K562 (cell line): ENCODE results near the gene AKAP13. TPM values are rescaled to one million over a fixed set of nuclear protein-coding genes. Genes with fewer than 3 reads are reported as not detected.

ENCODE experiments used
- ATAC-seq: fragments of 200-7000 bp; cut with Tn5 transposase; 3 replicates; pipeline ENCODE4 v1.9.1; 2020; ENCODE audit warnings: moderate library complexity
- BruUV-seq: library from RNA; stranded (reverse); fragments of 400-500 nt; replicated peaks from 2 replicates; lab custom pipeline; 2021; lab: Mats Ljungman, UMichigan
- CTCF ChIA-PET: fragments of 300-600 bp; formaldehyde crosslinking; extraction: SDS; loops from one replicate; lab custom pipeline; 2021; ENCODE audit warnings: low intra/inter-chr PET ratio; lab: Yijun Ruan, JAX
- POLR2A ChIA-PET: fragments of 300-600, 350-650 bp; sonication (Branson Sonifier 250); formaldehyde crosslinking; extraction: SDS; loops from one replicate; lab custom pipeline; 2021; ENCODE audit warnings: antibody characterized with exemption, inconsistent platforms; lab: Yijun Ruan, JAX
- DNase-seq, 4 experiments: peaks; one replicate each; pipeline versions ENCODE4 v3.0.0 to v3.0.0-alpha.2; 2011 to 2018; ENCODE audit warnings: low spot score in 3 of 4, mixed read lengths in 3 of 4; ENCODE audit errors: extremely low read depth in 1 of 4
- FAIRE-seq: peaks from 2 replicates; lab custom pipeline; 2011; peaks lifted over from hg19 to GRCh38; lab: Jason Lieb, UNC
- H2AFZ ChIP-seq: 2 replicates; pipeline ENCODE4 v1.6.0; 2011; ENCODE audit warnings: low read depth, low read length, control low read depth, inconsistent platforms
- H3K27ac ChIP-seq: fragments of 200-600 bp; 3 replicates; pipeline ENCODE4 v1.8.0; 2011; ENCODE audit warnings: low read depth, mild to moderate bottlenecking, control low read depth, inconsistent platforms, low read length, moderate library complexity, mixed read lengths; ENCODE audit errors: extremely low read depth
- H3K27me3 ChIP-seq, 2 experiments: fragments of 300-600 bp in 1 of 2; 2 replicates in 1 of 2; 3 replicates in 1 of 2; pipeline versions ENCODE4 v1.6.0 to v1.8.0; 2011; ENCODE audit warnings: inconsistent platforms in 2 of 2, low read length in 2 of 2, mild to moderate bottlenecking in 1 of 2, mixed read lengths in 1 of 2, moderate library complexity in 1 of 2; ENCODE audit not compliant: control insufficient read depth in 2 of 2, insufficient read depth in 2 of 2
- H3K36me3 ChIP-seq: fragments of 300-600 bp; 3 replicates; pipeline ENCODE4 v1.8.0; 2011; ENCODE audit warnings: mild to moderate bottlenecking, low read length, inconsistent platforms; ENCODE audit not compliant: control insufficient read depth, insufficient read depth
- H3K4me1 ChIP-seq, 2 experiments: fragments of 200-600 bp in 1 of 2; replicated peaks in 1 of 2; 2 replicates in 1 of 2; 3 replicates in 1 of 2; pipeline versions ENCODE4 v1.5.1 to v1.8.0; 2011; ENCODE audit warnings: inconsistent platforms in 2 of 2, low read length in 2 of 2, mild to moderate bottlenecking in 1 of 2, mixed read lengths in 1 of 2, moderate library complexity in 1 of 2; ENCODE audit not compliant: control insufficient read depth in 2 of 2, insufficient read depth in 2 of 2
- H3K4me2 ChIP-seq: 2 replicates; pipeline ENCODE4 v1.6.1; 2011; ENCODE audit warnings: low read length, control low read depth, inconsistent platforms, mixed read lengths; ENCODE audit not compliant: insufficient read depth
- H3K4me3 ChIP-seq: fragments of 200-600 bp; sonication (generic), shearing (Covaris generic); 2 replicates; pipeline ENCODE4 v1.5.1; 2016; ENCODE audit warnings: control low read depth, inconsistent platforms
- H3K79me2 ChIP-seq: fragments of 200-600 bp; 3 replicates; pipeline ENCODE4 v1.8.0; 2011; ENCODE audit warnings: low read length, inconsistent platforms; ENCODE audit not compliant: control insufficient read depth, insufficient read depth
- H3K9ac ChIP-seq, 2 experiments: 2 replicates each; pipeline versions ENCODE4 v1.6.0 to v1.6.1; 2011; ENCODE audit warnings: low read depth in 2 of 2, low read length in 2 of 2, control low read depth in 1 of 2, inconsistent platforms in 1 of 2, mild to moderate bottlenecking in 1 of 2, mixed read lengths in 1 of 2; ENCODE audit not compliant: insufficient read depth in 1 of 2
- H3K9me1 ChIP-seq: one replicate; pipeline ENCODE4 v1.6.0; 2011; ENCODE audit warnings: inconsistent platforms, mild to moderate bottlenecking, low read length, moderate library complexity; ENCODE audit not compliant: control insufficient read depth, insufficient read depth
- H3K9me3 ChIP-seq: replicated peaks from 2 replicates; pipeline ENCODE4 v1.5.1; 2011; ENCODE audit warnings: low read depth, low read length, inconsistent platforms; ENCODE audit not compliant: control insufficient read depth, insufficient read depth
- H4K20me1 ChIP-seq: replicated peaks from 2 replicates; pipeline ENCODE4 v1.6.1; 2011; ENCODE audit warnings: low read length, inconsistent platforms, mixed read lengths; ENCODE audit not compliant: control insufficient read depth, insufficient read depth
- CHD1 ChIP-seq: fragments of 200-600 bp; sonication (generic); IDR thresholded peaks from one replicate; pipeline ENCODE4 v1.6.1; 2012; ENCODE audit warnings: mild to moderate bottlenecking, moderate library complexity, low read length, inconsistent platforms
- CHD7 ChIP-seq: fragments of 200-600 bp; sonication (generic); IDR thresholded peaks from one replicate; pipeline ENCODE4 v1.6.1; 2012; ENCODE audit warnings: mild to moderate bottlenecking, low read depth, low read length, inconsistent platforms
- CSDE1 ChIP-seq, 2 experiments: fragments of 450-650 bp; IDR thresholded peaks; 2 replicates each; pipeline ENCODE4 v1.6.1; 2016; ENCODE audit warnings: mild to moderate bottlenecking in 1 of 2
- DPF2 ChIP-seq: fragments of 450-650 bp; IDR thresholded peaks from 2 replicates; pipeline ENCODE4 v1.6.1; 2016
- EGR1 ChIP-seq: fragments of 450-650 bp; conservative IDR thresholded peaks from 2 replicates; pipeline ENCODE4 v1.6.1; 2017; ENCODE audit warnings: mild to moderate bottlenecking
- KAT8 ChIP-seq: fragments of 450-650 bp; IDR thresholded peaks from 2 replicates; pipeline ENCODE4 v1.6.1; 2016; ENCODE audit warnings: low read depth, mild to moderate bottlenecking
- MEF2A ChIP-seq: IDR thresholded peaks from 2 replicates; pipeline ENCODE4 v1.6.1; 2011; ENCODE audit warnings: low read depth, mild to moderate bottlenecking, low read length, moderate library complexity; ENCODE audit not compliant: control insufficient read depth
- MTA3 ChIP-seq: fragments of 450-650 bp; formaldehyde crosslinking; IDR thresholded peaks from 2 replicates; pipeline ENCODE4 v1.6.1; 2017; ENCODE audit warnings: mild to moderate bottlenecking, borderline replicate concordance
- WHSC1 ChIP-seq: IDR thresholded peaks from one replicate; pipeline ENCODE4 v1.6.1; 2012; ENCODE audit warnings: low read length, control low read depth, inconsistent platforms
- WGBS: fragments of 100-300 bp; shearing (Covaris generic); methylation state at CpG from one replicate; pipeline ENCODE4 v1.1.6; 2016; ENCODE audit warnings: low coverage, mixed read lengths; ENCODE audit not compliant: insufficient coverage; ENCODE audit errors: missing lambda C conversion rate; 5-methylcytosine and 5-hydroxymethylcytosine counted together
- in situ Hi-C: fragments of 300-500 bp; cut with MboI; formaldehyde crosslinking; loops from 4 replicates; pipeline ENCODE4 v1.15.0; 2018; ENCODE audit warnings: inconsistent platforms, mixed read lengths
- intact Hi-C: fragments of 100-400 bp; cut with micrococcal nuclease; formaldehyde crosslinking; loops from 2 replicates; pipeline ENCODE4 v1.14.2; 2022
- polyA plus RNA-seq, 8 experiments: library from polyadenylated mRNA; depleted of rRNA in 4 of 8; stranded (reverse) in 5 of 8; unstranded in 3 of 8; fragments of >200 nt; fragmentation: Nextera tagmentation in 2 of 8; fragmentation: Illumina TruSeq in 1 of 8; extraction: Ambion mirVana in 2 of 8; extraction: Trizol in 1 of 8; gene quantifications; 2 replicates each; pipeline versions ENCODE4 v1.2.1 to v1.2.3, GENCODE V29; 2011 to 2014; ENCODE audit warnings: inconsistent platforms in 1 of 8, missing spikeins in 1 of 8
- total RNA-seq, 7 experiments: library from RNA; depleted of rRNA in 6 of 7; stranded (reverse); fragments of >200 nt in 6 of 7; fragmentation: Illumina TruSeq in 2 of 7; extraction: Trizol in 2 of 7; gene quantifications; 2 replicates each; pipeline versions ENCODE4 v1.2.1 to v1.2.3, GENCODE V29; 2011 to 2021; ENCODE audit warnings: low replicate concordance in 1 of 7

Gene AKAP13
- total and polyA plus RNA-seq, 9 of the 15 experiments (the other 6 are each of a cell fraction or from before 2014, with no cell fraction given), result 0.03 to 1.7 (median 0.42) TPM

GRCh38 chr15:85331655-85332285 is 48.6 kb upstream of the AKAP13 start:
- in situ Hi-C loops, result no loop called here
- WGBS, result 2% methylated on average over 8 of the region's 8 CpGs
- Histone ChIP-seq H3K9me3 (no peaks in the 10 kb centered on the region), H2AFZ (no peak overlapping the region), H3K4me1 (no peaks in the 10 kb centered on the region; a peak in 1 of 5 replicates), H3K27ac (no peak overlapping the region), H3K4me3 (no peak overlapping the region), H3K79me2 (no peaks in the 10 kb centered on the region), H3K9ac (no peak overlapping the region), H3K27me3 (peaks cover 14 to 33% of the 10 kb centered on the region in 2 experiments; a peak in 3 of 5 replicates), H4K20me1 (no peaks in the 10 kb centered on the region), H3K36me3 (no peaks in the 10 kb centered on the region), H3K4me2 (no peak overlapping the region), H3K9me1 (no peaks in the 10 kb centered on the region)
- no peak for ATAC-seq
- ChIA-PET POLR2A (interaction anchor here (0.7 kb wide), 1 partner anchor 32 kb away, joined by 3 read pairs; no protein-coding TSS in a partner anchor), CTCF (interaction anchor here (0.6 to 1.0 kb wide), 3 partner anchors 170 to 251 kb away, joined by 3 to 4 read pairs (median 3); no protein-coding TSS in a partner anchor)
- no peak for DNase-seq
- FAIRE-seq, result no peak
- TF ChIP-seq KAT8 (no peak), CHD1 (no peak), DPF2 (no peak), EGR1 (no peak), CSDE1 (IDR thresholded peaks at IDR 0.05) (no peak), CHD7 (no peak), MTA3 (no peak), WHSC1 (no peak), MEF2A (no peak)
- intact Hi-C loops, result loop anchor here (5.0 kb wide), 1 partner anchor 176 kb away; no protein-coding TSS in a partner anchor
- BruUV-seq, result no TSS peak
